Renal pelvis (tissue), 4 donors: ENCODE measurements around the gene NCOA1. TPM values are rescaled to one million over a fixed set of nuclear protein-coding genes. Genes with fewer than 3 reads are reported as not detected.
"Not testable (repeated sequence)": the region's sequence is repeated elsewhere in the genome, so short reads cannot be mapped to it uniquely, and the experiment has no call there.

ENCODE experiments used
- DNase-seq: peaks from one replicate; pipeline ENCODE4 v3.0.0-alpha.2; 2013
- polyA plus RNA-seq, 3 donors: library from polyadenylated mRNA; unstranded; fragments of 120-200 nt; gene quantifications; one replicate each; pipeline ENCODE4 v1.2.1, GENCODE V29; 2013; ENCODE audit not compliant: insufficient read length in 3 of 3

NCOA1 gene
- polyA plus RNA-seq, 3 donors = 42.1 to 43.5 (median 42.9) TPM

- DNase-seq = no peak
These were observed 10.8 kb downstream of the NCOA1 start for GRCh38 chr2:24501813-24502212.

DNA sequence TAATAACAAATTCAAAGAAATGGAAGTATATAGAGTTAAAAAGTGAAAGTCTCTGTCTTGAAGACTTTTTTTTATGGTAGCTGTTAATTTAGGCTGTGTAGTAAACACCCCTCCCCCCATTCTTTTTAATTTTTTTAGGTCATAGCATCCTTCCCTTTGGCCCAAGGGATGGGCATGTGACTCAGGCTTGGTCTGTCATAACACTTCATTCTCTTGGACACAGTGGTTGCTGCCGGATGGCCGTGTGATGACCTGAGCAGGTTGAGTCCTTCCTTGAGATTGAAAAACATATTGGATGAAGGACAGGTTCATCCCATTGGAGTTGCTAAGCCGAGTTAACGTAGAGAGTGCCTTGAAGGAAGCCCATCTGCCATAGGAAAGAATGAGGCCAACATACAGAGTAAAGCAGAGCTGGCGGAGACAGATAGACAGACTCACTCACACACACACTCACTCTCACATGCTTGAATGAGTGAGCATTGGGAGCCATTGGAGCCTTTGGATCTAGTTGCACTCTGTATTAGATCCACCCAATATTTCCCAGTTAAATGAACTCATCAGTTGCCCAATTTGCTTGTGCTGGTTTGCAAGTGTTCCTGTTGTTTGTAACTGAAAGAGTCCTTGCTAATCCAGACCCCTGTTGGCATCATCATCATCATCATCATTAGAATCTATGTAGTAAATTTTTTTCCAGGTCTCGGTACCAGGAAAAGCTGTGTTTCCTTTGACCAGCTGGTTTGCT lies 14.7 kb downstream of the NCOA1 start:
- DNase-seq = no peak

DNA sequence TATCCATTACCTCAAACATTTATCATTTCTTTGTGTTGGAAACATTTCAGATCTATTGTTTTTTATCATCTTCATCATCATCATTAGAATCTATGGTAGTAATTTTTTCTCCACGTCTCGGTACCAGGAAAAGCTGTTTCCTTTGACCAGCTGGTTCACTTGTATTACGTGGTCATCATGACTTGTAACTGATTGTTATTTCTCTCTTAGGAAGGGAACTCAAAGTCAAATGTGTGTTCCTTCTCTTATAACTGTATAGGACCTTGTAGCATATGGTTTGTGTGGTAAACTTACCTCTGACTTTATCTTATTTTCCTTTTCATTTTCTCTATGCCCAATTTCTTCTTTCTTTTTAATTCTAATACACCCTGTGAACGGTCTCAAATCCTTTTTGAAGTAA lies 16.5 kb downstream of the NCOA1 start:
- DNase-seq = no peak

GRCh38 chr2:24508878-24509277 lies 17.8 kb downstream of the NCOA1 start:
- DNase-seq = no peak

DNA sequence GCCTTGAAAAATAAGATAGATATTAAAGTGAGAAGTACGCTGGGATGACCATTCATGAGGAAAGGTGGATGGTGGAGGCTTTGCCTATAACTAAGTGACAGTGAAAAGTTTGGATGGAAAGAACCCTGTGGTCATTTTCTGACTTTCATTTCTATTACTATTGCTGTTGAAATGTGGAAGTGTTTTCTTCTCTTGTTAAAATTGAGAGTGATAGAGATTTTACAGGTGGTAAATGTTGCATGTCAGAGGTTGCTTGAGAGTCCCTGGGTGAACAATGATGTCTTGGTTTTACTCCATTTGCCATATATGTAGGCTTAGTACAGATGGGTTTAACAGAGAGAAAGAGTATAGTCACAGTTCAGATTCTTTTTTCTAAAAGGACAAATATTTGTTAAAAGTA lies 18.4 kb downstream of the NCOA1 start:
- no peak for DNase-seq

- no peak for DNase-seq
These were observed 18.8 kb downstream of the NCOA1 start for GRCh38 chr2:24509840-24510239.

GRCh38 chr2:24510771-24511170 lies 19.7 kb downstream of the NCOA1 start:
- DNase-seq = no peak

DNA sequence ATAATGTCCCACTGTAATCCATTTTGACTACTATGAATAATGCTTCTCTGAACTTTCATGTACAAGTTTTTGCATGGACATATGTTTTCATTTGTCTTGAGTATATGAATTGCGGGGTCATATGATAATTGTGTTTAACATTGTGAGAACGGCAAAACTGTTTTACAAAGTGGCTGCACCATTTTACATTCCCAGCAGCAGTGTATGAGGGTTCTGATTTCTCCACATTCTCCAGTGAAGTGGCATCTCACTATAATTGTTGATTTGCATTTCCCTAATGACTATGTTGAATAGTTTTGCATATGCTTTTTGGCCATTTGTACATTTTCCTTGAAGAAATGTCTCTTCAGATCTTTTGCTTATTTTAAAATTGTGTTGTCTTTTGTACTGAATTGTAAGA lies 20.1 kb downstream of the NCOA1 start:
- no peak for DNase-seq

DNA sequence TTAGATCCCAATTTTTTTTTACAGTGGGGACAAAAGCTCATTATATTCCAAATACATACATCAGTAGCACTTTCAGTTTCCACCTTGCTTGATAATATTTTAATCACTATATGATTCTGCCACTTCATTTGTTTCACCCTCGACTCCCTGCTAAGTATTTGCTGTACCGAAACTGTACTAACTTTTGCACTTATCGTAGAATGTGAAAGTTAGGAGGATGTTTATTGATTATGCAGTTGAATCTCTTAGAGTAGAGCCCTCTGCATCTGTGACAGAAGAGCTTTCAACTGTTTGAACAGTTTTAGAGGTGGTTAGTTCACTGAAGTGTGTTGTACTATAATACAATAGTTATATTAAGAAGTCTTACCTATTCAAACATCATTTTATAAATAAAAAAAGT lies 20.8 kb downstream of the NCOA1 start:
- no peak for DNase-seq

DNA sequence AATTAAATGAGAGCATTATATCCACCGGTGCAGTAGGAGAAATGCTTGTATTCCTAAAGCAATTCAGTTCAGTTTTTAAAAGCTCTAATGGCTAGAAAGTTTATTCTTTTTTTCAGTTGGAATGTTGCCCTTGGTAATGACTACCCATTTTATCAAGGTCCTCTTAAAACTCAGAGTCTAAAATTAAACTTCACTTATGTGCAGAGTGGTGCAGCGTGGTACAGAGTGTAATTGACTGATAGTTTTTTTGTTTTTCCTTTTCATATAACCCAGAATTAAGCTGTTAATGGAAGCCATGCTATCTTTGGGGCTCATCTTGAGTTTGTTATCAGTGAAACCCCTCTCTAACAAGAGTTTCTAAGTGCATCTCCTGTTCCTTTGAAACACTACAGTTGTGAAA lies 21.4 kb downstream of the NCOA1 start:
- DNase-seq = no peak

- DNase-seq = no peak
These were observed 21.8 kb downstream of the NCOA1 start for GRCh38 chr2:24512831-24513230.

- peak; percentile 20 for DNase-seq
These were observed 22.4 kb downstream of the NCOA1 start for GRCh38 chr2:24513281-24514071.

- no peak for DNase-seq
These were observed 23.8 kb downstream of the NCOA1 start for GRCh38 chr2:24514820-24515219.

DNA sequence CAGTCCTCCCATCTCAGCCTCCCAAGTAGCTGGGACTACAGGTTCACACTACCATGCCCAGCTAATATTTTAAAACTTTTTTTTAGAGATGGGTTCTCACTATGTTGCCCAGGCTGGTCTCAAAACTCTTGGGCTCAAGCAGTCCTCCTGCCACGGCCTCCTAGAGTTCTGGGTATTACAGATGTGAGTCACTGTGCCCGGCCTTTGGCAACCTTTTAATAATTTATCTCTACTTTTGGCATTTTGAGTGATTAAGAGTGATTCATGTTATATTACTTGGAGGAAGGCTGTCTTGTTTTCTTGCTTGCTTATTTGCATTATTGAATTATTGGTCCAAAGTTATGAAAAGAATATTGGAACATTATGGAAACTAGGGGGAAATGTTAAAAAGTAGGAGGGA lies 24.3 kb downstream of the NCOA1 start:
- DNase-seq = no peak

DNA sequence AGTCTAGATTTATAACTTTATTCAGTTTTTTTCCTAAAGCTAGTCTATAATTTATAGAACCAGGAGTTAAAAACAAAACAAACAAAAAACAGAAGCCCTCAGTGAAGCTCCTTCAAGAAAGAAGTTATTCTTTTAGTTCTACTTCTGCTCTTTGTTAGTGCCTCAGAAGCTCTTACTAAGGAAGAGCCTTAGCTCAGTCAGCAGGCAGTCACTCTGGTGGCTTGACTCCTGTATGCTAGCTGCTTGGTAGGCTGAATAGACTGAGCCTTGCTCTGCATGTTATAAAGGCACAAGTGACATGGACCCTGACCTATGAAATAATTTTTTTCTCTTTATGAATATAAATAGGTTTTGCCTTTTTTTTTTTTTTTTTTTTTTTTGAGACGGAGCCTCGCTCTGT lies 24.8 kb downstream of the NCOA1 start:
- DNase-seq = no peak

DNA sequence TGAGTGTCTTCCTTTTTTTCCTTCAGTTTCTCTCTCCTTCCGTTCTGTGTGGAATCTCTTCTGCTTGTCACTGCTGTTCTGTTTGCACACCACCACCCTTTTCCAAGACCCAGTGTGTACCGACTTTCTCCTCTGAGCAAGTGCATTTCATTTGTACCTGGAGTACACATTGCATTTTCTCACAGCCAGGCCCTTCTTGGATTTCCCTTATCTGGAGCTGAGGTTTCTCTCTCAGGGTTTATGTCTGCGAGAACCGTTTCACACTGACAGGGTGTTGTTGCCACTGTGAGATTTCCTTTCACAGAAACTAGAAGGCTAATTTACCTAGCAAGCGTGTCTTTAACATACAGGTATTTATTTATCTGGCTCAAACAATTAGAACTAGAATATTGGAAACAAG lies 26.2 kb downstream of the NCOA1 start:
- no peak for DNase-seq

GRCh38 chr2:24520175-24520574 lies 29.1 kb downstream of the NCOA1 start:
- DNase-seq = no peak

GRCh38 chr2:24521162-24521857 lies 30.3 kb downstream of the NCOA1 start:
- DNase-seq = no peak

GRCh38 chr2:24521975-24522639 lies 31.1 kb downstream of the NCOA1 start:
- no peak for DNase-seq

DNA sequence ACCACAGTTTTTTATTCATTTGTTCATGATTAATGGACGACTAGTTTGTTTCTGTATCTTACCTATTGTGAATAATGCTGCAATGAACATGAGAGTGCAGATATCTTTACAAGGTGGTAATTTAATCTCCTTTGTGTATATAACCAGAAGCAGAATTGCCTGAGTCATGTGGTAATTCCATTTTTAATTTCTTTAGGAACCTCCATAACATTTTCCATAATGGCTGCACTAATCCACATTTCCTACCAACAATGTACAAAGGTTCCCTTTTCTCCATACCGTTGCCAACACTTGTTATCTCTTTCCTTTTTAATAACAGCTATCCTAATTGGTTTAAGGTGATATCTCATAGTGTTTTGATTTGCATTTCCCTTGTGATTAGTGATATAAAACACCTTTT lies 36.5 kb downstream of the NCOA1 start:
- no peak for DNase-seq

DNA sequence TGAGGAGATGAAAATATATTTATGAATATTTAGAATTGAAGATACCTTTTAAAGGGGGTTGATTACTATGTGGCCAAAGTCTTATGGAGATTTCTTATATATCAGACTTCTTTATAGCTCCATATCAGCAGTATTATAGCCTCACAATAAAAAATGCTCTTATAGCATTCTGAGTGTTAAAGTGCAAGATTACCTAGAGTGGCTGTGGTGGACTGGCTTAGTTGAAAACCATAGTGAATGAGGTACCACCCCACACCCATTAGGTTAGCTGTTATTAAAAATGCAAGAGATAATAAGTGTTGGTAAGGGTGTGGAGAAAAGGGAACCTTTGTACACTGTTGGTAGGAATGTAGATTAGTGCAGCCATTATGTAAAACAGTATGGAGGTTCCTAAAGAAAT lies 39.7 kb downstream of the NCOA1 start:
- DNase-seq = no peak

DNA sequence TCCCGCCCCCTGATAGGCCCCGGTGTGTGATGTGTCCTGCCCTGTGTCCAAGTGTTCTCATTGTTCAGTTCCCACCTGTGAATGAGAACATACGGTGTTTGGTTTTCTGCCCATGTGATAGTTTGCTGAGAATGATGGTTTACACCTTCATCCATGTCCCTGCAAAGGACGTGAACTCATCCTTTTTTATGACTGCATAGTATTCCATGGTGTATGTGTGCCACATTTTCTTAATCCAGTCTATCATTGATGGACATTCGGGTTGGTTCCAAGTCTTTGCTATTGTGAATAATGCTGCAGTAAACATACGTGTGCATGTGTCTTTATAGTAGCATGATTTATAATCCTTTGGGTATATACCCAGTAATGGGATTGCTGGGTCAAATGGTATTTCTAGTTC lies 40.6 kb downstream of the NCOA1 start:
- not testable (repeated sequence) for DNase-seq
